Hepatocyte (in vitro differentiated cells): ENCODE measurements around the gene CHCHD6.

Experiments used
- EZH2 ChIP-seq: fragments of 200-600 bp; sonication (generic); IDR thresholded peaks from 2 replicates; pipeline ENCODE4 v1.6.1; 2016; ENCODE audit warnings: antibody characterized with exemption, mild to moderate bottlenecking, borderline replicate concordance
- EZH2phosphoT487 ChIP-seq: fragments of 200-600 bp; sonication (generic); IDR thresholded peaks from one replicate; pipeline ENCODE4 v1.6.1; 2018; ENCODE audit warnings: antibody characterized with exemption, mild to moderate bottlenecking, low read depth, moderate library complexity; ENCODE audit not compliant: unreplicated experiment, severe bottlenecking
- TF ChIP-seq, protein P1 (sequence below): fragments of 200-600 bp; sonication (generic); IDR thresholded peaks from 2 replicates; pipeline ENCODE4 v1.5.1; 2016; ENCODE audit warnings: antibody characterized with exemption, mild to moderate bottlenecking; ENCODE audit not compliant: poor library complexity

DNA sequence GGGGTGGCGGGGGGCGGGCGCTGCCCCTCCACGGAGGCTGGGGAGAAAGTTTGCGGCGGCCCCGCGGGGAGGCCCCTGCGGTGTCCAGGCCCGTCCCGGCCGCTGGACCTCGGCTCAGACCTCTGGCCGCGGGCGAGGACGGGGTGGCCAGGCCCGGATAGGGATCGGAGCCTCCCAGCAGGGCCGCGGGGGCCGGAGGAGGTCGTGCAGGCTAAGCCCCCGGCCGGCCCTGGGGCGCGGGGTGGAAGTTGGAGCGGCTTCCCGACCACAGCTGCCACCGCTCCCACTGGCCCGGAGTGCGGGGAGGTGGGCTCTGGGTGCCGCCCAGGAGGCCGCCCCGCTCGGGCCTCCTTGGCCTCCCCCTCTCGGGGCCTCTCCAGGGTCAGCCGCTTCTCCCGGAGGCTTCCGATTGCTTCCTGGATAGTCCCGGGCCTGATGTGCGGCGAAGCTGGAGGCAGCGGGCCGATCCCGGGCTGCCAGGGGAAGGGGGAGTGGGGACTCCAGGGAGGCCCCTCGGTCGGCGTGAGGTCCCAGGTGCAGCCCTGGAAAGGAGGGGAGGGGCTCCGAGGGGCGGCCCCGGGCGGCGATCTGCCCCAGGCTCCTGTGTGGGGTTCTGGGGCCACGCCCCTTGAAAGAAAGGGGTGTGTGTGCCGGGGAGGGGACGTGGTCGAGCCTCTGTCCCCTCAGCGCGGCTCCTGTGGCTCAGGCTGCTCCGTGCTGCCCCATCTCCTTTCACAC lies 279.8 kb downstream of the CHCHD6 start:
- TF ChIP-seq, protein P1, sequence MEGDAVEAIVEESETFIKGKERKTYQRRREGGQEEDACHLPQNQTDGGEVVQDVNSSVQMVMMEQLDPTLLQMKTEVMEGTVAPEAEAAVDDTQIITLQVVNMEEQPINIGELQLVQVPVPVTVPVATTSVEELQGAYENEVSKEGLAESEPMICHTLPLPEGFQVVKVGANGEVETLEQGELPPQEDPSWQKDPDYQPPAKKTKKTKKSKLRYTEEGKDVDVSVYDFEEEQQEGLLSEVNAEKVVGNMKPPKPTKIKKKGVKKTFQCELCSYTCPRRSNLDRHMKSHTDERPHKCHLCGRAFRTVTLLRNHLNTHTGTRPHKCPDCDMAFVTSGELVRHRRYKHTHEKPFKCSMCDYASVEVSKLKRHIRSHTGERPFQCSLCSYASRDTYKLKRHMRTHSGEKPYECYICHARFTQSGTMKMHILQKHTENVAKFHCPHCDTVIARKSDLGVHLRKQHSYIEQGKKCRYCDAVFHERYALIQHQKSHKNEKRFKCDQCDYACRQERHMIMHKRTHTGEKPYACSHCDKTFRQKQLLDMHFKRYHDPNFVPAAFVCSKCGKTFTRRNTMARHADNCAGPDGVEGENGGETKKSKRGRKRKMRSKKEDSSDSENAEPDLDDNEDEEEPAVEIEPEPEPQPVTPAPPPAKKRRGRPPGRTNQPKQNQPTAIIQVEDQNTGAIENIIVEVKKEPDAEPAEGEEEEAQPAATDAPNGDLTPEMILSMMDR = no peak
- TF ChIP-seq EZH2phosphoT487 = no peak
- no peak for TF ChIP-seq EZH2
